ENCODE measurements around the gene ARHGAP24.

ARHGAP24 gene

GRCh38 chr4:85740431-85740861 is 265.5 kb downstream of the ARHGAP24 start:
- no peak for DNase-seq
- H3K36me3 ChIP-seq (replicated peaks; ENCODE audit: insufficient read depth, low read length), result no peaks in the 10 kb centered on the region
- H3K27me3 ChIP-seq (replicated peaks; ENCODE audit: insufficient read depth, low read length), result no peaks in the 10 kb centered on the region
- H3K4me1 ChIP-seq (ENCODE audit: low read length), result no peaks in the 10 kb centered on the region
- no peak overlapping the region for H2AFZ ChIP-seq (ENCODE audit: low read length)
- H4K20me1 ChIP-seq (ENCODE audit: insufficient read depth, low read length), result no peaks in the 10 kb centered on the region
- H3K79me2 ChIP-seq (ENCODE audit: low read length), result no peaks in the 10 kb centered on the region
- H3K9ac ChIP-seq (ENCODE audit: low read length), result no peak overlapping the region
- no peaks in the 10 kb centered on the region for H3K9me3 ChIP-seq (replicated peaks; ENCODE audit: insufficient read depth, low read length)
- H3F3A ChIP-seq (ENCODE audit: insufficient read depth, low read length), result no peaks in the 10 kb centered on the region
- H3K4me2 ChIP-seq (ENCODE audit: low read depth, low read length), result no peak overlapping the region
- no peak overlapping the region for H3K4me3 ChIP-seq (ENCODE audit: low read length)
- H3K27ac ChIP-seq (ENCODE audit: low read length), result no peak overlapping the region
- TF ChIP-seq EZH2phosphoT487 (IDR thresholded peaks at IDR 0.05; ENCODE audit: low read length), result no peak
- TF ChIP-seq EZH2 (optimal IDR thresholded peaks at IDR 0.05; ENCODE audit: low read depth, low read length), result no peak
- TF ChIP-seq CTCF (IDR thresholded peaks at IDR 0.05; ENCODE audit: low read length), result no peak
- H3K9me2 ChIP-seq (replicated peaks; ENCODE audit: insufficient read depth, low read length), result no peaks in the 10 kb centered on the region

- H2AFZ ChIP-seq (ENCODE audit: low read length), result no peak overlapping the region
- H3K4me3 ChIP-seq (ENCODE audit: low read length), result no peak overlapping the region
- no peak for DNase-seq
- TF ChIP-seq CTCF (IDR thresholded peaks at IDR 0.05; ENCODE audit: low read length), result no peak
- TF ChIP-seq EZH2phosphoT487 (IDR thresholded peaks at IDR 0.05; ENCODE audit: low read length), result no peak
- TF ChIP-seq EZH2 (optimal IDR thresholded peaks at IDR 0.05; ENCODE audit: low read depth, low read length), result no peak
- no peak overlapping the region for H3K27ac ChIP-seq (ENCODE audit: low read length)
- H3K4me2 ChIP-seq (ENCODE audit: low read depth, low read length), result no peak overlapping the region
- no peaks in the 10 kb centered on the region for H3K79me2 ChIP-seq (ENCODE audit: low read length)
- no peaks in the 10 kb centered on the region for H3K36me3 ChIP-seq (replicated peaks; ENCODE audit: insufficient read depth, low read length)
- no peaks in the 10 kb centered on the region for H3K27me3 ChIP-seq (replicated peaks; ENCODE audit: insufficient read depth, low read length)
- no peak overlapping the region for H3K9ac ChIP-seq (ENCODE audit: low read length)
- no peaks in the 10 kb centered on the region for H3K9me3 ChIP-seq (replicated peaks; ENCODE audit: insufficient read depth, low read length)
- H3K9me2 ChIP-seq (replicated peaks; ENCODE audit: insufficient read depth, low read length), result no peaks in the 10 kb centered on the region
- H3F3A ChIP-seq (ENCODE audit: insufficient read depth, low read length), result no peaks in the 10 kb centered on the region
- H3K4me1 ChIP-seq (ENCODE audit: low read length), result no peaks in the 10 kb centered on the region
- no peaks in the 10 kb centered on the region for H4K20me1 ChIP-seq (ENCODE audit: insufficient read depth, low read length)
Observed at GRCh38 chr4:85741381-85741780, 266.4 kb downstream of the ARHGAP24 start.

- Histone ChIP-seq H3K4me2 (ENCODE audit: low read depth, low read length) (no peak overlapping the region), H3K9ac (ENCODE audit: low read length) (no peak overlapping the region), H3K9me2 (replicated peaks; ENCODE audit: insufficient read depth, low read length) (no peaks in the 10 kb centered on the region), H2AFZ (ENCODE audit: low read length) (no peak overlapping the region), H4K20me1 (ENCODE audit: insufficient read depth, low read length) (no peaks in the 10 kb centered on the region), H3K4me3 (ENCODE audit: low read length) (no peak overlapping the region), H3K79me2 (ENCODE audit: low read length) (no peaks in the 10 kb centered on the region), H3F3A (ENCODE audit: insufficient read depth, low read length) (no peaks in the 10 kb centered on the region), H3K36me3 (replicated peaks; ENCODE audit: insufficient read depth, low read length) (no peaks in the 10 kb centered on the region), H3K27me3 (replicated peaks; ENCODE audit: insufficient read depth, low read length) (no peaks in the 10 kb centered on the region), H3K4me1 (ENCODE audit: low read length) (no peaks in the 10 kb centered on the region), H3K9me3 (replicated peaks; ENCODE audit: insufficient read depth, low read length) (no peaks in the 10 kb centered on the region), H3K27ac (ENCODE audit: low read length) (no peak overlapping the region)
- no peak for DNase-seq
- TF ChIP-seq CTCF (IDR thresholded peaks at IDR 0.05; ENCODE audit: low read length), result no peak
- no peak for TF ChIP-seq EZH2 (optimal IDR thresholded peaks at IDR 0.05; ENCODE audit: low read depth, low read length)
- no peak for TF ChIP-seq EZH2phosphoT487 (IDR thresholded peaks at IDR 0.05; ENCODE audit: low read length)
Observed at GRCh38 chr4:85741921-85742591, 267.1 kb downstream of the ARHGAP24 start.

All from MM.1S (cell line).